LNCaP clone FGC (cell line): Measurements from ENCODE around the gene KMT2E.

Source experiments
- DNase-seq: peaks from one replicate; pipeline ENCODE4 v3.0.0-alpha.2; 2011; ENCODE audit warnings: low read depth
- H3K4me3 ChIP-seq: 2 replicates; pipeline ENCODE4 v1.5.1; 2011; ENCODE audit warnings: mild to moderate bottlenecking, low read depth, low read length, control low read depth
- TF ChIP-seq, protein P1 (sequence below): IDR thresholded peaks from 2 replicates; pipeline ENCODE4 v1.5.1; 2012; ENCODE audit warnings: mild to moderate bottlenecking; ENCODE audit not compliant: control insufficient read depth, insufficient read depth; ENCODE audit errors: extremely low read depth

KMT2E gene

DNA sequence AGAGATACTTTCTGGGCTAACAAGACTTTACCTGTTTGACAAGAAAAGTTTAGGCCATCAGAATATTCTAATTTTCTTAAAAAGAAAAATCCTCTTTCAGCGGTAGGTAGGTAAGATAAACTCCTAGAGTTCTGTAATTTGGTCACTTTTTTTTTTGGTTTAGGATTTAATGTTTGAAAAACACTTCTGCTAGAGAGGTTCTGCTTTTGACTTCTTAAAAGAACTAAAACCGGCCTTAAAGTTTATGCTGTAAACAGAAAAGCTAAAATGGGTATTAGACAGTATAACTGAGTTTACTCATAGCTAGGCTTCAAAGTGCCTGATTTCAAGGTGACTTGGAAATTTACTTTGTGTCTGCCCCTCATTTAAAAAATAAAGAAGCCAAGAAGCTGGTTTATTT lies 21.7 kb upstream of the KMT2E start:
- H3K4me3 ChIP-seq = no peak overlapping the region
- TF ChIP-seq, protein P1, sequence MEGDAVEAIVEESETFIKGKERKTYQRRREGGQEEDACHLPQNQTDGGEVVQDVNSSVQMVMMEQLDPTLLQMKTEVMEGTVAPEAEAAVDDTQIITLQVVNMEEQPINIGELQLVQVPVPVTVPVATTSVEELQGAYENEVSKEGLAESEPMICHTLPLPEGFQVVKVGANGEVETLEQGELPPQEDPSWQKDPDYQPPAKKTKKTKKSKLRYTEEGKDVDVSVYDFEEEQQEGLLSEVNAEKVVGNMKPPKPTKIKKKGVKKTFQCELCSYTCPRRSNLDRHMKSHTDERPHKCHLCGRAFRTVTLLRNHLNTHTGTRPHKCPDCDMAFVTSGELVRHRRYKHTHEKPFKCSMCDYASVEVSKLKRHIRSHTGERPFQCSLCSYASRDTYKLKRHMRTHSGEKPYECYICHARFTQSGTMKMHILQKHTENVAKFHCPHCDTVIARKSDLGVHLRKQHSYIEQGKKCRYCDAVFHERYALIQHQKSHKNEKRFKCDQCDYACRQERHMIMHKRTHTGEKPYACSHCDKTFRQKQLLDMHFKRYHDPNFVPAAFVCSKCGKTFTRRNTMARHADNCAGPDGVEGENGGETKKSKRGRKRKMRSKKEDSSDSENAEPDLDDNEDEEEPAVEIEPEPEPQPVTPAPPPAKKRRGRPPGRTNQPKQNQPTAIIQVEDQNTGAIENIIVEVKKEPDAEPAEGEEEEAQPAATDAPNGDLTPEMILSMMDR = no peak
- no peak for DNase-seq

GRCh38 chr7:104993217-104993862 lies 20.7 kb upstream of the KMT2E start:
- DNase-seq = no peak
- H3K4me3 ChIP-seq = no peak overlapping the region
- TF ChIP-seq, protein P1 = no peak

GRCh38 chr7:104998040-104998752 lies 15.8 kb upstream of the KMT2E start:
- TF ChIP-seq, protein P1 = no peak
- no peak overlapping the region for H3K4me3 ChIP-seq
- no peak for DNase-seq

- DNase-seq = no peak
- H3K4me3 ChIP-seq = no peak overlapping the region
- TF ChIP-seq, protein P1 = no peak
Observed at GRCh38 chr7:105000200-105000599, 13.8 kb upstream of the KMT2E start.

GRCh38 chr7:105000927-105001336 lies 13.1 kb upstream of the KMT2E start:
- TF ChIP-seq, protein P1 = no peak
- no peak for DNase-seq
- H3K4me3 ChIP-seq = no peak overlapping the region

DNA sequence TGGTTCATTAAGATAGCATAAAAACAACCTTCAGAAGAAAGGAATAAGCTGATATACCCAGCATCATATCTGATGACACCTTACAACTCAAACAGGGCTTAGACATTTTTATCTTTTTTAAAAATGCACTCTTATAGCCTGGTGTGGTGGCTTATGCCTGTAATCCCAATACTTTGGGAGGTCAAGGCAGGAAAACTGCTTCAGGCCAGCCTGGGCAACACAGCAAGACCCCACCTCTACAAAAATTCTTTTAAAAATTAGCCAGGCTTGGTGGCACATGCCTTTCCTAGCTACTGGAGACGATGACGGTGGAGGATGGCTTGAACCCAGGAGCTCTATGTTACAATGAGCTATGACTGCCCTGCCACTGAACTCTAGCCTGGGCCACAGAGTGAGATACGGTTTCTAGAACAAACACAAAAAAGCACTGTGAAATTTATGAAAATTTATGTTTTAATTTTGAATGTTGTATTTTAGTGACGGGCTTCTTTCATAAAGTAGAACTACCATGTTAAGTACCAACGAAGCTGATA lies 12.3 kb upstream of the KMT2E start:
- H3K4me3 ChIP-seq = no peak overlapping the region
- TF ChIP-seq, protein P1 = no peak
- no peak for DNase-seq

DNA sequence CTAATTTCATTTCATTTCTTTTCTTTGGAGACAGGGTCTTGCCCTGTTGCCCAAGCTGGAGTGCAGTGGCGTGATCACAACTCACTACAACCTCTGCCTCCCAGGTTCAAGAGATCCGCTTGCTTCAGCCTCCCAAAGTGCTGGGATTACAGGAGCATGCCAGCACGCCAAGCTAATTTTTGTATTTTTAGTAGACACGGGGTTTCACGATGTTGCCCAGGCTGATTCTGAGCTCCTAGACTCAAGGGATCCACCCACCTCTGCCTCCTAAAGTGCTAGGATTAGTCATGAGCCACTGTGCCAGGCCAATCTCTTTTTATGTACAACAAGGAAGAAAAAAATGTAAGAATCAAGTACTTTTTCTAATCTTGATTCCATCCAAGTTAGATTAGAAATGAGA lies 10.7 kb upstream of the KMT2E start:
- H3K4me3 ChIP-seq = no peak overlapping the region
- TF ChIP-seq, protein P1 = no peak
- DNase-seq = no peak
